GM18511 (cell line): ENCODE data around the gene SST.
A peak's percentile ranks its signal among the peaks of the same experiment; 100 is the strongest.

Experiments used
- ATAC-seq: cut with Tn5 transposase; IDR thresholded peaks from one replicate; pipeline ENCODE4 v1.9.1; 2021; ENCODE audit warnings: mild to moderate bottlenecking, moderate library complexity; ENCODE audit not compliant: unreplicated experiment

Gene SST

GRCh38 chr3:187669675-187670504 lies at the start of gene SST:
Gene SST (minus strand): TSS chr3:187670394. CDS start chr3:187670291, 103 bp downstream.
- ATAC-seq, result no peak

- no peak for ATAC-seq
Observed at GRCh38 chr3:187719628-187720336, 49.6 kb upstream of the SST start.

- no peak for ATAC-seq
Observed at GRCh38 chr3:187718802-187719201, 48.6 kb upstream of the SST start.

- ATAC-seq, result no peak
Observed at GRCh38 chr3:187717572-187717971, 47.4 kb upstream of the SST start.

- peak; percentile 95 for ATAC-seq
Observed at GRCh38 chr3:187714404-187714979, 44.3 kb upstream of the SST start.

- ATAC-seq, result no peak
Observed at GRCh38 chr3:187713504-187713903, 43.3 kb upstream of the SST start.

- no peak for ATAC-seq
Observed at GRCh38 chr3:187709155-187709554, 39.0 kb upstream of the SST start.

GRCh38 chr3:187708696-187709095 lies 38.5 kb upstream of the SST start:
- no peak for ATAC-seq

- no peak for ATAC-seq
Observed at GRCh38 chr3:187706971-187707370, 36.8 kb upstream of the SST start.

GRCh38 chr3:187705164-187705563 lies 35.0 kb upstream of the SST start:
- ATAC-seq, result no peak

GRCh38 chr3:187702507-187703033 lies 32.4 kb upstream of the SST start, which contains the start of gene RTP2:
Gene RTP2 (minus strand): TSS chr3:187702557. CDS start chr3:187702128, 429 bp downstream.
- no peak for ATAC-seq

- no peak for ATAC-seq
Observed at GRCh38 chr3:187700249-187700648, 30.1 kb upstream of the SST start.

- no peak for ATAC-seq
Observed at GRCh38 chr3:187698499-187699399, 28.6 kb upstream of the SST start.

- no peak for ATAC-seq
Observed at GRCh38 chr3:187696021-187696420, 25.8 kb upstream of the SST start.

- ATAC-seq, result no peak
Observed at GRCh38 chr3:187695449-187695848, 25.3 kb upstream of the SST start.

- ATAC-seq, result no peak
Observed at GRCh38 chr3:187694801-187695200, 24.6 kb upstream of the SST start.

- no peak for ATAC-seq
Observed at GRCh38 chr3:187693431-187693830, 23.2 kb upstream of the SST start.

- no peak for ATAC-seq
Observed at GRCh38 chr3:187689984-187690383, 19.8 kb upstream of the SST start.

GRCh38 chr3:187686621-187687273 lies 16.6 kb upstream of the SST start:
- no peak for ATAC-seq

- ATAC-seq, result no peak
Observed at GRCh38 chr3:187685948-187686347, 15.8 kb upstream of the SST start.
